ENCODE data around the gene C16orf78. TPM values are rescaled to one million over a fixed set of nuclear protein-coding genes. Genes with fewer than 3 reads are reported as not detected.

Gene C16orf78
- total RNA-seq, 1 experiment from 2014 or later, result not detected

GRCh38 chr16:49431040-49431439 lies 57.4 kb downstream of the C16orf78 start:
- POLR2A ChIA-PET (ENCODE audit: low non-redundant PET), result no interaction called here
- no peak overlapping the region for H3K27ac ChIP-seq (ENCODE audit: low read depth, low read length, poor library complexity, severe bottlenecking)
- H3K4me1 ChIP-seq (ENCODE audit: insufficient read depth, low read length, poor library complexity, severe bottlenecking), result no peaks in the 10 kb centered on the region
- no peaks in the 10 kb centered on the region for H3K36me3 ChIP-seq (ENCODE audit: insufficient read depth, low read length, poor library complexity, severe bottlenecking)
- no peak for DNase-seq (ENCODE audit: low spot score)
- intact Hi-C loops (cut with micrococcal nuclease; ENCODE audit: unreplicated experiment), result no loop called here
- BruUV-seq (replicated peaks), result no TSS peak
- H3K9me3 ChIP-seq (ENCODE audit: low read depth, low read length, poor library complexity, severe bottlenecking), result no peaks in the 10 kb centered on the region
- peaks cover 16% of the 10 kb centered on the region for H3K27me3 ChIP-seq (replicated peaks; ENCODE audit: insufficient read depth, low read depth, low read length, poor library complexity)
- CTCF ChIA-PET, result no interaction called here
- no peak for TF ChIP-seq CTCF (conservative IDR thresholded peaks at IDR 0.05; ENCODE audit: low read depth, low read length)
- TF ChIP-seq EZH2 (IDR thresholded peaks at IDR 0.05; ENCODE audit: borderline replicate concordance, low read depth, low read length, poor library complexity, severe bottlenecking), result no peak
- H3K4me3 ChIP-seq (ENCODE audit: low read depth, low read length, poor library complexity, severe bottlenecking), result no peak overlapping the region

- TF ChIP-seq CTCF (conservative IDR thresholded peaks at IDR 0.05; ENCODE audit: low read depth, low read length) (no peak), EZH2 (IDR thresholded peaks at IDR 0.05; ENCODE audit: borderline replicate concordance, low read depth, low read length, poor library complexity, severe bottlenecking) (no peak)
- ChIA-PET CTCF (no interaction called here), POLR2A (ENCODE audit: low non-redundant PET) (no interaction called here)
- Histone ChIP-seq H3K27me3 (replicated peaks; ENCODE audit: insufficient read depth, low read depth, low read length, poor library complexity) (peaks cover 18% of the 10 kb centered on the region), H3K27ac (ENCODE audit: low read depth, low read length, poor library complexity, severe bottlenecking) (no peak overlapping the region), H3K9me3 (ENCODE audit: low read depth, low read length, poor library complexity, severe bottlenecking) (no peaks in the 10 kb centered on the region), H3K4me1 (ENCODE audit: insufficient read depth, low read length, poor library complexity, severe bottlenecking) (no peaks in the 10 kb centered on the region), H3K36me3 (ENCODE audit: insufficient read depth, low read length, poor library complexity, severe bottlenecking) (no peaks in the 10 kb centered on the region), H3K4me3 (ENCODE audit: low read depth, low read length, poor library complexity, severe bottlenecking) (no peak overlapping the region)
- intact Hi-C loops (cut with micrococcal nuclease; ENCODE audit: unreplicated experiment), result no loop called here
- no peak for DNase-seq (ENCODE audit: low spot score)
- BruUV-seq (replicated peaks), result no TSS peak
These were observed 58.1 kb downstream of the C16orf78 start for GRCh38 chr16:49431591-49432290.

GRCh38 chr16:49434733-49435132 lies 61.1 kb downstream of the C16orf78 start:
- TF ChIP-seq EZH2 (IDR thresholded peaks at IDR 0.05; ENCODE audit: borderline replicate concordance, low read depth, low read length, poor library complexity, severe bottlenecking), result no peak
- TF ChIP-seq CTCF (conservative IDR thresholded peaks at IDR 0.05; ENCODE audit: low read depth, low read length), result no peak
- no peak for DNase-seq (ENCODE audit: low spot score)

More at GRCh38 chr16:49434733-49435132, 61.1 kb downstream of the C16orf78 start:
- Histone ChIP-seq H3K27me3 (replicated peaks; ENCODE audit: insufficient read depth, low read depth, low read length, poor library complexity) (peaks cover 32% of the 10 kb centered on the region), H3K36me3 (ENCODE audit: insufficient read depth, low read length, poor library complexity, severe bottlenecking) (no peaks in the 10 kb centered on the region), H3K27ac (ENCODE audit: low read depth, low read length, poor library complexity, severe bottlenecking) (no peak overlapping the region), H3K4me3 (ENCODE audit: low read depth, low read length, poor library complexity, severe bottlenecking) (no peak overlapping the region), H3K4me1 (ENCODE audit: insufficient read depth, low read length, poor library complexity, severe bottlenecking) (no peaks in the 10 kb centered on the region), H3K9me3 (ENCODE audit: low read depth, low read length, poor library complexity, severe bottlenecking) (no peaks in the 10 kb centered on the region)
- no TSS peak for BruUV-seq (replicated peaks)
- POLR2A ChIA-PET (ENCODE audit: low non-redundant PET), result no interaction called here
- intact Hi-C loops (cut with micrococcal nuclease; ENCODE audit: unreplicated experiment), result no loop called here
- CTCF ChIA-PET, result no interaction called here

All from A673 (cell line).